Measurements from ENCODE around the gene GPC6.

GPC6 gene

DNA sequence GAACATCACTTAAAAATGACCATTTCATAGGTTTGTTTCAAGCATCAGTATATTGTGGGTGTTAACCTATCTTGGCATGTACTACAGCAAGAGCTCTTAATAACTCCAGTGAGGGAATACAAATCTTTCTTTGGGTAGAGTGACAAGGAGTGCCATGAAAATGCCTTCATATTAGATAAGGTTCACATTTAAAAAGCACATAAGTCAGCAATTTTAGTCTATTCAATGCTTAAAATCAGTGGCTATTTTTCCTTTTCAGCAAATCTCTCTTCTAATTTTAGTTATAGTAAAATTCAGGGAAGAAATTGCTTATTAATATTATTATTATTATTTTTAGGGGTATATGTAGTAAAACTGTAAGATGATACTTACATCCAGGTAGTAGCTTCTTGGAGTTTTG, 291.1 kb downstream of the GPC6 start:
- no peak for TF ChIP-seq CTCF (IDR thresholded peaks at IDR 0.05; ENCODE audit: extremely low read depth, insufficient read depth, missing control alignments)
- no peak for DNase-seq (ENCODE audit: low spot score)
- in situ Hi-C loops (cut with MboI; ENCODE audit: low pct_unique_long_range_greater_than_20kb, low sequenced_read_pairs, unreplicated experiment): no loop called here

DNA sequence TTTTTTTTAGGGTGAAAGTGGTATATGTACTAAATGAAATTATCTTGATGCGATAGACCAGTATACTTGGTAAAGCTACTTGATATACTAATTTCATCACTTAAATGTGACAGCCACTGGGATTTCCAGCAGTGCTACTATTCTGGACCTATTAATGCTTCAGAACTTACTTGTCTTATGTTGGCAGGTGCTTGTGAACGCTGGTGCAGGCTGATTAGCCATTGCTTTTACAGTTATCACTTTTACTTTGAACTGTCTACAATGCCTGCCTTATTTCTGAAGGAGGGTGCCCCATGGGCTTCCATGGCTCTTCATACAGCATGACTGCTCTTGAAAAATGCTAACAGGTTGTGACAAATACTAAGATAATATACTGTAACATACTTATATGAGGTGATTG, 294.7 kb downstream of the GPC6 start:
- TF ChIP-seq CTCF (IDR thresholded peaks at IDR 0.05; ENCODE audit: extremely low read depth, insufficient read depth, missing control alignments): no peak
- no peak for DNase-seq (ENCODE audit: low spot score)
- in situ Hi-C loops (cut with MboI; ENCODE audit: low pct_unique_long_range_greater_than_20kb, low sequenced_read_pairs, unreplicated experiment): no loop called here

- DNase-seq (ENCODE audit: low spot score): no peak
- TF ChIP-seq CTCF (IDR thresholded peaks at IDR 0.05; ENCODE audit: extremely low read depth, insufficient read depth, missing control alignments): no peak
- in situ Hi-C loops (cut with MboI; ENCODE audit: low pct_unique_long_range_greater_than_20kb, low sequenced_read_pairs, unreplicated experiment): no loop called here
These were observed 295.9 kb downstream of the GPC6 start for GRCh38 chr13:93522501-93522900.

- DNase-seq (ENCODE audit: low spot score): no peak
- TF ChIP-seq CTCF (IDR thresholded peaks at IDR 0.05; ENCODE audit: extremely low read depth, insufficient read depth, missing control alignments): no peak
- in situ Hi-C loops (cut with MboI; ENCODE audit: low pct_unique_long_range_greater_than_20kb, low sequenced_read_pairs, unreplicated experiment): no loop called here
These were observed 298.5 kb downstream of the GPC6 start for GRCh38 chr13:93525087-93525486.

DNA sequence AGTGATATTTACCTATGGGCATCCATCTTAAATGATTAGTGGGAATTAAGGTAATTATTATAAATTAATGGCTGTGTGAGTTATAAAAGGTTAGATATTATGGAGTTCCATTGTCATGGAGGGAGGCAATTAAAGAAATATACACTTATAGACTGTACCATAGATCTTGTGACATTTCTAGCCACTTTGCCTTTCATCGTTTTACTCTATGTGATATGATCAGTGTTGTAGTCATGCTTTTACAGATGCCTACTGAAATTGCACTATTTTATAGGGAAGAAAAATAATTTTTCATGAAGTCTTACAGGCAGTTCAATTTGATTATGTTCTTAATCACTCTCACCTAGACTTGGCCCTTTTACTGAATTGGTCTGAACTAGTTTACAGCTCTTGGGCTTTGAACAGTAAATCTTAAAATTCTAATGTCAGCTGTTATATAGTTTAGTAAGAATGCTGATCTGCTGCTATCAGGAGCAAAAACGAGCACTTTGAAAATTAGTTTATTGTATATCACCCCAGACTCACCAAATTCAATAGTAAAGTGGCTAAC, 301.2 kb downstream of the GPC6 start:
- in situ Hi-C loops (cut with MboI; ENCODE audit: low pct_unique_long_range_greater_than_20kb, low sequenced_read_pairs, unreplicated experiment): no loop called here
- TF ChIP-seq CTCF (IDR thresholded peaks at IDR 0.05; ENCODE audit: extremely low read depth, insufficient read depth, missing control alignments): no peak
- DNase-seq (ENCODE audit: low spot score): no peak

DNA sequence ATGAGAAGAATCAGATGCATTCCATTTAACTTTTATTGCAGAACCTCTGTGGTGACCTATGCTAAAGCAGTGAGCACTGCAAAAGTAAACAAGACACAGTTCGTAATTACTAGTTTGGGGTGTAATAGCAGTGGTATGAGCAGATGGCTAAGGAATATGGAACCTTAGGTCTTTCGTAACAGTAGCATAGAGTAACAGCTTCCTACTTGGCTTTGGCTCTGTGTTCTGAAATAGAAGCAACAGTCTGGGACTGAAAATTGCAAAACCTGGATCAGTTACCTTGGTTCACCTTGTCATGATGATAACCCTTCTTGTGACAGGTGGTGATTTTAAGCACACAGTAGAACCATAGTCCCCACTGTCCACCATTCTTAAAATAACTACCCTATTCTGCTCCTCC, 303.4 kb downstream of the GPC6 start:
- no peak for DNase-seq (ENCODE audit: low spot score)
- TF ChIP-seq CTCF (IDR thresholded peaks at IDR 0.05; ENCODE audit: extremely low read depth, insufficient read depth, missing control alignments): no peak
- in situ Hi-C loops (cut with MboI; ENCODE audit: low pct_unique_long_range_greater_than_20kb, low sequenced_read_pairs, unreplicated experiment): no loop called here
